AG10803 (cell line): Measurements from ENCODE around the gene MCM5.
A peak's percentile ranks its signal among the peaks of the same experiment; 100 is the strongest.

Experiments
- DNase-seq: peaks from one replicate; pipeline ENCODE4 v3.0.0; 2010; ENCODE audit warnings: low read depth
- H3K4me3 ChIP-seq: 2 replicates; pipeline ENCODE4 v1.5.1; 2011; ENCODE audit warnings: mild to moderate bottlenecking, low read length, control low read depth
- TF ChIP-seq, protein P1 (sequence below): conservative IDR thresholded peaks from 2 replicates; pipeline ENCODE4 v1.5.1; 2011; ENCODE audit warnings: mild to moderate bottlenecking, low read length, control low read depth, inconsistent platforms

The MCM5 gene

DNA sequence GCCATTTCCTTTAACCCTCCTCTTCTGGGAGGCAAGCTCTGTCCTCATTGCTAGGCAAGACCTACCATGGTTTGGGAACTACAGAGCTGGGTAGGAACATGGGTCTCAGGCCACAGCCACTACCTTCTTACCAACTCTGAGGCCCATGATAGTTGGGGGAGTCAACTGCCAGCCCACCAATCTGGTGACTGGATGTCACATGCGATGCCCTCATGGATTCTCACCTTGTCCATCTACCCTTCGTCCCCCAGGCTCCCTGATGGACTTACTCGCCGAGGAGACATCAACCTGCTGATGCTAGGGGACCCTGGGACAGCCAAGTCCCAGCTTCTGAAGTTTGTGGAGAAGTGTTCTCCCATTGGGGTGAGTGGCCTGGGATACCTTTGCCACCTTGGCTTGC is 13.7 kb downstream of the MCM5 start:
- TF ChIP-seq, protein P1, sequence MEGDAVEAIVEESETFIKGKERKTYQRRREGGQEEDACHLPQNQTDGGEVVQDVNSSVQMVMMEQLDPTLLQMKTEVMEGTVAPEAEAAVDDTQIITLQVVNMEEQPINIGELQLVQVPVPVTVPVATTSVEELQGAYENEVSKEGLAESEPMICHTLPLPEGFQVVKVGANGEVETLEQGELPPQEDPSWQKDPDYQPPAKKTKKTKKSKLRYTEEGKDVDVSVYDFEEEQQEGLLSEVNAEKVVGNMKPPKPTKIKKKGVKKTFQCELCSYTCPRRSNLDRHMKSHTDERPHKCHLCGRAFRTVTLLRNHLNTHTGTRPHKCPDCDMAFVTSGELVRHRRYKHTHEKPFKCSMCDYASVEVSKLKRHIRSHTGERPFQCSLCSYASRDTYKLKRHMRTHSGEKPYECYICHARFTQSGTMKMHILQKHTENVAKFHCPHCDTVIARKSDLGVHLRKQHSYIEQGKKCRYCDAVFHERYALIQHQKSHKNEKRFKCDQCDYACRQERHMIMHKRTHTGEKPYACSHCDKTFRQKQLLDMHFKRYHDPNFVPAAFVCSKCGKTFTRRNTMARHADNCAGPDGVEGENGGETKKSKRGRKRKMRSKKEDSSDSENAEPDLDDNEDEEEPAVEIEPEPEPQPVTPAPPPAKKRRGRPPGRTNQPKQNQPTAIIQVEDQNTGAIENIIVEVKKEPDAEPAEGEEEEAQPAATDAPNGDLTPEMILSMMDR, result no peak
- no peak for DNase-seq
- H3K4me3 ChIP-seq, result no peak overlapping the region

DNA sequence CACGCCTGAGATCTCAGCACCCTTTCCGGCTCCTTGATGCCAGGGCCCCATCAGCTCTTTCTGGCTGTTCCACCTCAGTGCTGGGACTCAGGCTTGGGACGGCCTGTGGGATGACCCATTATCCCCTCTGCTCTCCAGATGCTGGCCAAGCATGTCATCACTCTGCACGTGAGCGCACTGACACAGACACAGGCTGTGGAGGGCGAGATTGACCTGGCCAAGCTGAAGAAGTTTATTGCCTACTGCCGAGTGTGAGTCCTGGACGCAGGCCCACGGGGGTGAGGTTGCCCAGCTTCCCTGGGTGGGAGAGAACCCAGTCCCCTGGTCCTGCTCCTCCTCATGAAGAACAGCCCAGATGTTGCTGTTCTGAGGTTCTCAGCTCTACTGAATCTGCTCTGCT is 17.7 kb downstream of the MCM5 start:
- H3K4me3 ChIP-seq, result no peak overlapping the region
- TF ChIP-seq, protein P1, result no peak
- no peak for DNase-seq

DNA sequence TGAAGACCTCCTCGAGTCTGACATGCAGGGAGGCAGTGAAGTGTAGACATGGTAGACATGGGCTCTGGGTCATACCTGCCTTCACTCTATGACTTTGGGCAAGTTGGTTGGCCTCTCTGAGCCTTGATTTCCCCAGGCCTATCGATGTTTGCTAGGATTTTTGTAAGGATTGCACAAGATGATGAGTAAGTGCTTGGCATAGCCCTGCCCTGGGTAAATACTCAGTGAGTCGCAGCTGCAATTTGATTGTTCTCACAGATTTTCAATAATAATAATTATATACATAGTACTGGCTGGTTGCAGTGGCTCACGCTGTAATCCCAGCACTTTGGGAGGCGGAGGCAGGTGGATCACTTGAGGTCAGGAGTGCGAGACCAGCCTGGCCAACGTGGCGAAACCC is 18.1 kb downstream of the MCM5 start:
- DNase-seq, result peak; percentile 42
- TF ChIP-seq, protein P1, result no peak
- H3K4me3 ChIP-seq, result no peak overlapping the region

DNA sequence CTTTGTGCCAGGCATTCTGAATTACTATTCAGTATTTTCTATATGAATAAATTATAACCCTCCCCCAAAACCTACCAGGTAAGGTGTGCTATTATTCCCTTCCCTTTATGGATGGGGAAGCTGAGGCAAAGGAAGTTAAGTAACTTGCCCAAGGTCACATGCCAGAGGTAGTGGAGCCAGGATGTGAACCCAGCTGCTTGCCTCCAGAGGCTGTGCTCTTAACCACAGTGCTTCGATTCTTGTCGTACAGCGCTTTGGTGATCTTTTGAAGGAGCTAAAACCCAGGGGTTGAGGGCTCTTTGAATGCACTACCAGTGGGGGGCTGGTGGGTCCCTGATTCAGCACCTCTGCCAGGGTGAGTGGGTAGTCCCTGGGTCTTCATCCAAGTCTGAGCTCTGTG is 18.8 kb downstream of the MCM5 start:
- H3K4me3 ChIP-seq, result no peak overlapping the region
- DNase-seq, result no peak
- TF ChIP-seq, protein P1, result no peak

DNA sequence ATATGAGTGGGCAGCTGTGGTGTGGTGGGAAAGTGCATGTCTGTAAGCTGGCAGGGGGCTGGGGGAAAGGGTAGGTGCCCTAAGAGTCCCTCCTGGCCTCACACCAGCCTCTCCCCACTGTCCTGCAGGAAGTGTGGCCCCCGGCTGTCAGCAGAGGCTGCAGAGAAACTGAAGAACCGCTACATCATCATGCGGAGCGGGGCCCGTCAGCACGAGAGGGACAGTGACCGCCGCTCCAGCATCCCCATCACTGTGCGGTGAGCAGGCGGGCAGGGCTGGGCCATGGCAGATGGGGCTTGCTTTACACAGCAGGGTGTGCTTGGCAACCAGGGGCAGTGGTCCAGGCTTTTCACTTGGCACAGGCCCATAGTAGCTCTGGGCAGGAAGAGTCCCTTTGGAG is 19.8 kb downstream of the MCM5 start:
- DNase-seq, result no peak
- TF ChIP-seq, protein P1, result no peak

DNA sequence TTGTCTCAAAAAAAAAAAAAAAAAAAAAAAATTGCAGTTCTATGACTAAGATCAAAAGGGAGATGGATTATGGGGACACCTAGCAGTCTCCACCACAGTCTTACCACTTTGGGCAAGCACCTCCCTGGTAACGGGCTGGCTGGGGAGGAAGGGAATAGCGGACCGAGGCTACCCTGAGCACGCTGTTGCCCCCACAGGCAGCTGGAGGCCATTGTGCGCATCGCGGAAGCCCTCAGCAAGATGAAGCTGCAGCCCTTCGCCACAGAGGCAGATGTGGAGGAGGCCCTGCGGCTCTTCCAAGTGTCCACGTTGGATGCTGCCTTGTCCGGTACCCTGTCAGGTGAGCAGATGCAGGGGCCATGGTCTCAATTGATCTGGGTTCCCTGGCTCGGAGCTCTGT is 21.2 kb downstream of the MCM5 start:
- no peak overlapping the region for H3K4me3 ChIP-seq
- DNase-seq, result no peak
- TF ChIP-seq, protein P1, result no peak

More for the DNA sequence above, 19.8 kb downstream of the MCM5 start:
- H3K4me3 ChIP-seq, result no peak overlapping the region

DNA sequence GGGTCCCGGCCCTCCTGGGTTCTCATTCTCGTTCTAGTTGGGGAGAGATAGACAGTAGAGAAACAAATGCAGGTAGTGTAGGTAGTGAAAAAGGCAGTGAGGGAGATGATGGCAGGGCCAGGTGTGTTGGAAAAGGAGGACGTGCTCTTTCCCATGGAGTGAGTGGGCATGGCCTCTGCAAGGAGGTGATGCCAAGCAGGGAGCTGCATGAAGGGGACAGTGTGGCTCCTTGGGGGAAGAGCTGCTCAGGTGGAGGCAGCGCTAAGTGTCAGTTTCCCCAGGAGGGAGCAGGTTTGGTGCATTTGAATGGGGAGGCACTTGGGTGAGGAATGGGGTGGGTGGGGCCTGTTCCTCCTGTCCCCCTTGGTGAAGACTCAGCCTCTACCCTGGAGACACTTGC is 22.2 kb downstream of the MCM5 start:
- DNase-seq, result no peak
- TF ChIP-seq, protein P1, result no peak
- no peak overlapping the region for H3K4me3 ChIP-seq
